ENCODE measurements around the gene NPAS3.
"Not testable (repeated sequence)": the region's sequence is repeated elsewhere in the genome, so short reads cannot be mapped to it uniquely, and the experiment has no call there.

Gene NPAS3

GRCh38 chr14:33081259-33081658 is 142.6 kb downstream of the NPAS3 start:
- DNase-seq (ENCODE audit: low read depth), result no peak

- DNase-seq (ENCODE audit: low read depth), result no peak
Observed at GRCh38 chr14:33085799-33086198, 147.1 kb downstream of the NPAS3 start.

GRCh38 chr14:33088274-33088673 is 149.6 kb downstream of the NPAS3 start:
- DNase-seq (ENCODE audit: low read depth), result not testable (repeated sequence)

GRCh38 chr14:33098016-33098415 is 159.3 kb downstream of the NPAS3 start:
- no peak for DNase-seq (ENCODE audit: low read depth)

GRCh38 chr14:33103489-33103888 is 164.8 kb downstream of the NPAS3 start:
- no peak for DNase-seq (ENCODE audit: low read depth)

GRCh38 chr14:33103966-33104365 is 165.3 kb downstream of the NPAS3 start:
- DNase-seq (ENCODE audit: low read depth), result no peak

GRCh38 chr14:33110737-33111443 is 172.2 kb downstream of the NPAS3 start:
- no peak for DNase-seq (ENCODE audit: low read depth)

GRCh38 chr14:33114331-33114730 is 175.7 kb downstream of the NPAS3 start:
- DNase-seq (ENCODE audit: low read depth), result no peak

GRCh38 chr14:33118668-33119067 is 180.0 kb downstream of the NPAS3 start:
- DNase-seq (ENCODE audit: low read depth), result no peak

- no peak for DNase-seq (ENCODE audit: low read depth)
Observed at GRCh38 chr14:33120341-33120740, 181.7 kb downstream of the NPAS3 start.

GRCh38 chr14:33120966-33121365 is 182.3 kb downstream of the NPAS3 start:
- no peak for DNase-seq (ENCODE audit: low read depth)

GRCh38 chr14:33123281-33123680 is 184.6 kb downstream of the NPAS3 start:
- no peak for DNase-seq (ENCODE audit: low read depth)

GRCh38 chr14:33126433-33126832 is 187.8 kb downstream of the NPAS3 start:
- no peak for DNase-seq (ENCODE audit: low read depth)

GRCh38 chr14:33127531-33127930 is 188.9 kb downstream of the NPAS3 start:
- no peak for DNase-seq (ENCODE audit: low read depth)

GRCh38 chr14:33131801-33132200 is 193.1 kb downstream of the NPAS3 start:
- no peak for DNase-seq (ENCODE audit: low read depth)

GRCh38 chr14:33134162-33134561 is 195.5 kb downstream of the NPAS3 start:
- no peak for DNase-seq (ENCODE audit: low read depth)

- no peak for DNase-seq (ENCODE audit: low read depth)
Observed at GRCh38 chr14:33134975-33135374, 196.3 kb downstream of the NPAS3 start.

- no peak for DNase-seq (ENCODE audit: low read depth)
Observed at GRCh38 chr14:33150666-33151428, 212.2 kb downstream of the NPAS3 start.

GRCh38 chr14:33163109-33163508 is 224.4 kb downstream of the NPAS3 start:
- DNase-seq (ENCODE audit: low read depth), result no peak

- no peak for DNase-seq (ENCODE audit: low read depth)
Observed at GRCh38 chr14:33163600-33163999, 224.9 kb downstream of the NPAS3 start.

GRCh38 chr14:33165144-33165925 is 226.7 kb downstream of the NPAS3 start:
- DNase-seq (ENCODE audit: low read depth), result no peak

- no peak for DNase-seq (ENCODE audit: low read depth)
Observed at GRCh38 chr14:33165926-33166289, 227.2 kb downstream of the NPAS3 start.

- no peak for DNase-seq (ENCODE audit: low read depth)
Observed at GRCh38 chr14:33175951-33176350, 237.3 kb downstream of the NPAS3 start.

Data from stromal cell of bone marrow (primary cell).